Activated CD8-positive, alpha-beta memory T cell treated with anti-CD3 and anti-CD28 coated beads for 36 hours (primary cell): Measurements from ENCODE around the gene C2. TPM values are rescaled to one million over a fixed set of nuclear protein-coding genes. Genes with fewer than 3 reads are reported as not detected.
"Not testable (repeated sequence)": the region's sequence is repeated elsewhere in the genome, so short reads cannot be mapped to it uniquely, and the experiment has no call there.

Experiments used
- CTCF ChIA-PET: fragments of 350-600 bp; sonication (Branson Sonifier 250); formaldehyde crosslinking; loops from one replicate; lab custom pipeline; 2021; ENCODE audit warnings: antibody characterized with exemption; lab: Charles Lee
- POLR2A ChIA-PET: fragments of 350-600 bp; sonication (Branson Sonifier 250); formaldehyde crosslinking; loops from one replicate; lab custom pipeline; 2021; ENCODE audit warnings: antibody characterized with exemption; lab: Charles Lee
- total RNA-seq, 2 experiments: library from RNA; stranded (reverse); gene quantifications; one replicate each; pipeline ENCODE4 v1.2.3, GENCODE V29; 2021

Gene C2
- total RNA-seq, 2 experiments from 2014 or later, result 0.59 to 0.82 TPM

DNA sequence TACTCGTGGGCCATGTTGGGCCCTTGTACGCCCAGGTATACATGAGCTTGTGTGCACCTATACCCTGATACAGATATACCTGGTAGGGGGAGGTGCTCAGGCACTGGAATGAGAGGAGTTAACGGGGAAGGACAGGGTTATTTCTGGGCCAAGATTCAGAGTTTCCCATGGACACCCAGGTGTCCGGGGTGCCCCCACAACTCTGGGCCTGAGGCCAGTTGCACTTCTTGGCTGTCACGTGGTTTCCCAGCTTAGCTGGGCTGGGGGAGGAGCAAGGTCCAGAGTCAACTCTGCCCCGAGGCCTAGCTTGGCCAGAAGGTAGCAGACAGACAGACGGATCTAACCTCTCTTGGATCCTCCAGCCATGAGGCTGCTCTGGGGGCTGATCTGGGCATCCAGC, 54.2 kb downstream of the C2 start, which contains the start of gene C4A:
Gene C4A, plus strand, starts transcription at position 314 of the 400 bp plus-strand sequence. Its CDS starts 51 bp downstream, at position 365.
- POLR2A ChIA-PET, CTCF ChIA-PET: not testable (repeated sequence)

GRCh38 chr6:31989363-31989762, 61.8 kb downstream of the C2 start:
- CTCF ChIA-PET, POLR2A ChIA-PET: not testable (repeated sequence)

GRCh38 chr6:31994421-31994820, 66.9 kb downstream of the C2 start:
- CTCF ChIA-PET, POLR2A ChIA-PET: not testable (repeated sequence)

Other genes with a start within 250 kb of the C2 start
- 1 to 10 TPM; 3.1 to 3.5 TPM for gene LY6G5C, start 246.7 kb upstream of the C2 start, total RNA-seq
- 10 to 100 TPM; 30.1 to 32.0 TPM for gene ABHD16A, start 224.4 kb upstream of the C2 start, total RNA-seq
- not detected for gene LY6G6F, start 220.9 kb upstream of the C2 start, total RNA-seq
- gene LY6G6D, start 212.4 kb upstream of the C2 start, total RNA-seq, result not detected
- gene LY6G6C, start 206.0 kb upstream of the C2 start, total RNA-seq, result not detected
- gene MPIG6B, start 204.3 kb upstream of the C2 start, total RNA-seq, result under 1 TPM in 1 of 2 experiments, not detected in 1; 0.06 TPM
- 1 to 10 TPM; 4.6 to 4.9 TPM for gene DDAH2, start 198.4 kb upstream of the C2 start, total RNA-seq
- gene CLIC1, start 191.2 kb upstream of the C2 start, total RNA-seq, result 100 to 1,000 TPM; 383 to 395 TPM
- 10 to 100 TPM; 60.3 to 61.5 TPM for gene MSH5, start 187.7 kb upstream of the C2 start, total RNA-seq
- 1 to 10 TPM; 7.6 to 8.6 TPM for gene SAPCD1, start 165.1 kb upstream of the C2 start, total RNA-seq
- gene VWA7, start 150.4 kb upstream of the C2 start, total RNA-seq, result 1 to 10 TPM; 1.6 to 1.9 TPM
- gene VARS1, start 132.0 kb upstream of the C2 start, total RNA-seq, result 100 to 1,000 TPM; 190 to 191 TPM
- gene LSM2, start 120.8 kb upstream of the C2 start, total RNA-seq, result 100 to 1,000 TPM; 154 to 166 TPM
- 1 to 10 TPM; 2.6 to 2.7 TPM for gene HSPA1L, start 112.4 kb upstream of the C2 start, total RNA-seq
- gene HSPA1A, start 112.2 kb upstream of the C2 start, total RNA-seq, result 10 to 100 TPM; 62.0 to 63.9 TPM
- 10 to 100 TPM; 82.6 to 86.9 TPM for gene HSPA1B, start 100.0 kb upstream of the C2 start, total RNA-seq
- 10 to 100 TPM; 15.9 to 17.4 TPM for gene NEU1, start 64.9 kb upstream of the C2 start, total RNA-seq
- gene SLC44A4, start 48.7 kb upstream of the C2 start, total RNA-seq, result not detected
- gene EHMT2, start 30.0 kb upstream of the C2 start, total RNA-seq, result 10 to 100 TPM; 67.4 to 67.8 TPM
- gene ZBTB12, start 25.6 kb upstream of the C2 start, total RNA-seq, result 1 to 10 TPM; 3.3 to 3.6 TPM
- not detected for gene CFB, start 18.4 kb downstream of the C2 start, total RNA-seq
- 10 to 100 TPM; 80.0 to 85.7 TPM for gene NELFE, start 31.3 kb downstream of the C2 start, total RNA-seq
- gene SKIC2, start 31.5 kb downstream of the C2 start, total RNA-seq, result 100 to 1,000 TPM; 106 to 109 TPM
- gene DXO, start 44.4 kb downstream of the C2 start, total RNA-seq, result 10 to 100 TPM; 11.8 to 13.7 TPM
- 1 to 10 TPM; 3.0 to 3.7 TPM for gene C4A, start 54.3 kb downstream of the C2 start, total RNA-seq
- 1 to 10 TPM; 2.5 to 3.6 TPM for gene C4B, start 87.1 kb downstream of the C2 start, total RNA-seq
- under 1 TPM; 0.23 to 0.44 TPM for gene CYP21A2, start 110.7 kb downstream of the C2 start, total RNA-seq
- gene TNXB, start 181.6 kb downstream of the C2 start, total RNA-seq, result 1 to 10 TPM; 1.1 to 1.3 TPM
- gene ATF6B, start 200.5 kb downstream of the C2 start, total RNA-seq, result 10 to 100 TPM; 60.6 to 61.8 TPM
- 1 to 10 TPM; 6.7 to 7.1 TPM for gene FKBPL, start 202.6 kb downstream of the C2 start, total RNA-seq
- under 1 TPM; 0.61 TPM for gene PRRT1, start 224.2 kb downstream of the C2 start, total RNA-seq
- 10 to 100 TPM; 25.2 to 26.2 TPM for gene PPT2, start 226.4 kb downstream of the C2 start, total RNA-seq
- gene EGFL8, start 236.9 kb downstream of the C2 start, total RNA-seq, result 10 to 100 TPM; 11.9 to 12.3 TPM
- 10 to 100 TPM; 41.0 to 43.5 TPM for gene AGPAT1, start 248.4 kb downstream of the C2 start, total RNA-seq